Nephron progenitor cell (in vitro differentiated cells): ENCODE data around the gene WLS.

Experiments
- DNase-seq: peaks from one replicate; pipeline ENCODE4 v3.0.0; 2021
- H3K27ac Mint-ChIP-seq: 2 replicates; pipeline ENCODE4 v1.8.0; 2021; ENCODE audit warnings: mild to moderate bottlenecking, moderate library complexity, mixed read lengths
- H3K27me3 Mint-ChIP-seq: 2 replicates; pipeline ENCODE4 v1.8.0; 2021; ENCODE audit warnings: mild to moderate bottlenecking, low read depth, mixed read lengths; ENCODE audit not compliant: poor library complexity
- H3K36me3 Mint-ChIP-seq: 2 replicates; pipeline ENCODE4 v1.8.0; 2021; ENCODE audit warnings: low read depth, mixed read lengths
- H3K4me1 Mint-ChIP-seq: 2 replicates; pipeline ENCODE4 v1.8.0; 2021; ENCODE audit warnings: mixed read lengths
- H3K4me3 Mint-ChIP-seq: 2 replicates; pipeline ENCODE4 v1.8.0; 2021; ENCODE audit warnings: mild to moderate bottlenecking, moderate library complexity, mixed read lengths
- H3K9me3 Mint-ChIP-seq: 2 replicates; pipeline ENCODE4 v1.8.0; 2021; ENCODE audit warnings: mild to moderate bottlenecking, moderate library complexity, mixed read lengths
- CTCF ChIP-seq: fragments of 200-600 bp; sonication (generic); IDR thresholded peaks from 2 replicates; pipeline ENCODE4 v1.5.0; 2021; ENCODE audit warnings: antibody characterized with exemption

The WLS gene

GRCh38 chr1:68230901-68231626 lies 1.3 kb downstream of the WLS start:
- Mint-ChIP-seq H3K4me3 (peak overlapping the region; percentile 96), H3K9me3 (no peaks in the 10 kb centered on the region), H3K27ac (no peak overlapping the region), H3K27me3 (peaks cover 6% of the 10 kb centered on the region), H3K36me3 (peaks cover 5% of the 10 kb centered on the region), H3K4me1 (peaks cover 48% of the 10 kb centered on the region)
- no peak for TF ChIP-seq CTCF
- DNase-seq: peak; percentile 47

- H3K4me1 Mint-ChIP-seq: peaks cover 48% of the 10 kb centered on the region
- peak overlapping the region; percentile 96 for H3K4me3 Mint-ChIP-seq
- no peak overlapping the region for H3K27ac Mint-ChIP-seq
- peak; percentile 23 for DNase-seq
- no peaks in the 10 kb centered on the region for H3K9me3 Mint-ChIP-seq
- peaks cover 6% of the 10 kb centered on the region for H3K27me3 Mint-ChIP-seq
- peaks cover 11% of the 10 kb centered on the region for H3K36me3 Mint-ChIP-seq
- no peak for TF ChIP-seq CTCF
Measured at GRCh38 chr1:68230484-68230802, 1.9 kb downstream of the WLS start.

GRCh38 chr1:68229650-68230483 lies 2.5 kb downstream of the WLS start:
- Mint-ChIP-seq H3K27ac (no peak overlapping the region), H3K4me1 (peaks cover 48% of the 10 kb centered on the region), H3K36me3 (peaks cover 14% of the 10 kb centered on the region), H3K4me3 (peak overlapping the region; percentile 96), H3K9me3 (no peaks in the 10 kb centered on the region), H3K27me3 (peaks cover 6% of the 10 kb centered on the region)
- no peak for DNase-seq
- no peak for TF ChIP-seq CTCF

GRCh38 chr1:68228851-68229250 lies 3.5 kb downstream of the WLS start:
- H3K9me3 Mint-ChIP-seq: no peaks in the 10 kb centered on the region
- no peak for TF ChIP-seq CTCF
- no peak overlapping the region for H3K27ac Mint-ChIP-seq
- H3K4me3 Mint-ChIP-seq: peak overlapping the region; percentile 96
- H3K27me3 Mint-ChIP-seq: peaks cover 6% of the 10 kb centered on the region
- peaks cover 47% of the 10 kb centered on the region for H3K4me1 Mint-ChIP-seq
- H3K36me3 Mint-ChIP-seq: peaks cover 19% of the 10 kb centered on the region
- no peak for DNase-seq

GRCh38 chr1:68227598-68227997 lies 4.7 kb downstream of the WLS start:
- Mint-ChIP-seq H3K4me1 (peaks cover 45% of the 10 kb centered on the region), H3K27ac (no peak overlapping the region), H3K36me3 (peaks cover 23% of the 10 kb centered on the region), H3K27me3 (peaks cover 6% of the 10 kb centered on the region), H3K4me3 (no peak overlapping the region), H3K9me3 (no peaks in the 10 kb centered on the region)
- no peak for DNase-seq
- TF ChIP-seq CTCF: no peak
